ENCODE data around the gene THADA. TPM values are rescaled to one million over a fixed set of nuclear protein-coding genes. Genes with fewer than 3 reads are reported as not detected.
"Not testable (repeated sequence)": the region's sequence is repeated elsewhere in the genome, so short reads cannot be mapped to it uniquely, and the experiment has no call there.

THADA gene
- total RNA-seq, 1 donor from 2014 or later = 48.4 TPM

DNA sequence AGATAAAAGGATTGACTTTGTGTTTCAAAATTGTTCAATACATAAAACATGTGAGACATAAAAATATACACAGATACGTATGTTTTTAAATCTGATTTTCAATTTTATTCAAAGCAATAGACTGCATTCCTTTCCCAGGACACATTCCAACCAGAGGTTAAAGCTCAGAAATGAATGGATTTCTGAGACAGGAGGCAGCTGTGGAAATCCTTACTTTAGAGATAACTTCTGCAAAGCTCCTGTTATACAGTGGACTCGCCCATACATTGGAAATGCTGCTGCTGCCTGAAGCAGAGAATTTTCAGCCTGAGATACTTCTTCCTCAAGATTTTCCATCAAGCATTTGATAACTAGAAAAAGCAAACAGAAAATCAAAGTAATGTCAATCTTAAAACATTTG is 43.8 kb downstream of the THADA start:
- H3K4me3 Mint-ChIP-seq (ENCODE audit: low read depth) = no peak overlapping the region
- peaks cover 10% of the 10 kb centered on the region for H3K4me1 Mint-ChIP-seq (ENCODE audit: low read depth)
- DNase-seq (ENCODE audit: low spot score) = no peak
- H3K27ac Mint-ChIP-seq = no peak overlapping the region
- H3K36me3 Mint-ChIP-seq (ENCODE audit: low read depth) = peaks cover 82% of the 10 kb centered on the region
- no peaks in the 10 kb centered on the region for H3K9me3 Mint-ChIP-seq
- no peaks in the 10 kb centered on the region for H3K27me3 Mint-ChIP-seq (ENCODE audit: low read depth)
- intact Hi-C loops (cut with micrococcal nuclease) = no loop called here

- not testable (repeated sequence) for H3K9me3 Mint-ChIP-seq; H3K4me1 Mint-ChIP-seq (ENCODE audit: low read depth); H3K27ac Mint-ChIP-seq; H3K27me3 Mint-ChIP-seq (ENCODE audit: low read depth); H3K4me3 Mint-ChIP-seq (ENCODE audit: low read depth)
- intact Hi-C loops (cut with micrococcal nuclease) = loop anchor here (2.0 kb wide), 1 partner anchor 24 kb away; no protein-coding TSS in a partner anchor
- H3K36me3 Mint-ChIP-seq (ENCODE audit: low read depth) = peaks cover 69% of the 10 kb centered on the region
- DNase-seq (ENCODE audit: low spot score) = peak; percentile 26
Measured at GRCh38 chr2:43548381-43548780, 47.5 kb downstream of the THADA start.

DNA sequence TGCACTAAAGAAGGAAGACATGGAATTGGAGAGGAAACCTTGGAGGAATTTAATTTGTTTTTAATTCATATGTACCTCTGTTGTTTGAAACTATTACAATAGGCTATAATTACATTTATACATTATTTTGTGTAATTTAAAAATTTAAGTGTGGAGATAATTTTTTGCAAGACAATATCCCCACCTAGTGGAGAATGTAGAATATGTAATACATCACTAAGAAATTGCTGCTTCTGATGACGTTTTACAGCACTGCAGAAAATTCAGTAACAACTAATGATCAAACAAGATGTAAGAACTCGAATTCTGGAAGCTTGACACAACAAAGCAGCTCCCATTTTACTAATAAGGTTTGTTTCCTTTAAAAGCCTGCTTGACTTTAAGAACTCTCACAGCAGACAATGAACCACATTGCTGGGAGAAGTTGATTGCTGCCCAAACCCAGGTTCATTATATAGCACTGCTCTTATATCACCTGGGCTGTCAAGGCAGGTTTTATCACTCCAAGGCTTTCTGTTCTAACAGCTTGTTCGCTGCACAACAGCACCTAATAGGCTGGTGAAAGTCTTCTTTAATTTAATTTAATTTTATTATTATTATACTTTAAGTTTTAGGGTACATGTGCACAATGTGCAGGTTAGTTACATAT is 53.4 kb downstream of the THADA start:
- Mint-ChIP-seq H3K27ac (no peak overlapping the region), H3K27me3 (ENCODE audit: low read depth) (no peaks in the 10 kb centered on the region), H3K4me1 (ENCODE audit: low read depth) (peaks cover 19% of the 10 kb centered on the region), H3K36me3 (ENCODE audit: low read depth) (peaks cover 38% of the 10 kb centered on the region), H3K4me3 (ENCODE audit: low read depth) (no peak overlapping the region), H3K9me3 (no peaks in the 10 kb centered on the region)
- no peak for DNase-seq (ENCODE audit: low spot score)
- intact Hi-C loops (cut with micrococcal nuclease) = loop anchor here (1.0 to 5.0 kb wide), 5 partner anchors 35 to 715 kb away; partner anchors contain the start of gene ZFP36L2

DNA sequence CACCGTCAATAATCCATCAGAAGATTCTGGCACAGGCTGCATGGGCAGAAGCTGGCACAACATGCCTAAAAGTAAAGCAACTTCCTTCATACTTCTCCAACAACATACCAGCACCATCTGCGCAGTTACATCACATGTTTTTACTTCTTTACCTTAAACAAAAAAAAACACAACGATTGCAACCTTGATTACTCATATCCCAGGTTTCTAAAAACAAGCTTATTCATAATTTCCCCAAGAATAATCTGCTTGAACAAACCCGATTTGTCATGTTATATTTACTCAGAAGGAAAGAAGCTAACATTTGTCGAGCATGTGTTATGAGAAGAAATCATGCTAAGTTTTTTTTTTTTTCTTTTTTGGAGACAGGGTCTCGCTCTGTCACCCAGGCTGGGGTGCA is 54.7 kb downstream of the THADA start:
- Mint-ChIP-seq H3K4me3 (ENCODE audit: low read depth) (no peak overlapping the region), H3K27ac (no peak overlapping the region), H3K27me3 (ENCODE audit: low read depth) (no peaks in the 10 kb centered on the region), H3K4me1 (ENCODE audit: low read depth) (peaks cover 23% of the 10 kb centered on the region), H3K9me3 (no peaks in the 10 kb centered on the region), H3K36me3 (ENCODE audit: low read depth) (peaks cover 34% of the 10 kb centered on the region)
- DNase-seq (ENCODE audit: low spot score) = no peak
- intact Hi-C loops (cut with micrococcal nuclease) = loop anchor here (5.0 kb wide), 2 partner anchors 34 to 314 kb away; partner anchors contain the start of gene ZFP36L2

DNA sequence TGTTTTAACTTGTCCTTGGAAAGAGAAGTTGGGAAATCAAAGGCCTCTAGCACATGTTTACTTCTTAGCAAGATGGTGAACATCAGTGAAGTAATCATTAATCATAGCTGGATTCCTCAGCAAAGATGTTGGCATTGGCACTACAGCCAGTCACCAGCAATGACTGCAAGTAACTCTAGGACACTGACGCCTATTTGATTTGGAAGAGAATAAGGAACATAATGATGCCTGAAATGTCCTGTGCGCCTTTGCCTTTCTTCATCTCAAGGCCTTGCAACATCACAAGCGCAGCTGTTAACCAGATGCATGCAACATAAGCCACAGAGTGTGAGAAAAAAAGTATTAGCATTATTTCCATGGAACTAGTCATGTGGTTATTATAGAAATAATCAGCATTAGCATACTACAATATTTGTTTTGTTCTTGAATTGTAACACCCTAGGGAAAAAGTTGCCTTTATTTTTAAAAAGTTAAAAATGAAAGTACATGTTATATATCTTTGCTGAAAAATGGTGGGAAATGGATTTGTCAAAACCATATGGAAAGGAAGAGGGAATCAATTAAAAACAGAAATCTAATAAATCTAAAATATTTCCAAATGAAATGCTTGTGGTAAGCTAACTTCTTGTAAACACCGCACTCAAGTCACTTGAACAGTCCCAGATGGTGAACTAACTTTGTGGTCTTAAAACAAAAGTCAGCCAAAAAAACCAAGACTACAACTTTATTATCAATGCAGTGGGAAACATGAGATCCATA is 55.6 kb downstream of the THADA start:
- H3K27ac Mint-ChIP-seq = no peak overlapping the region
- no peaks in the 10 kb centered on the region for H3K9me3 Mint-ChIP-seq
- no peak overlapping the region for H3K4me3 Mint-ChIP-seq (ENCODE audit: low read depth)
- intact Hi-C loops (cut with micrococcal nuclease) = loop anchor here (5.0 kb wide), 2 partner anchors 33 to 313 kb away; partner anchors contain the start of gene ZFP36L2
- peaks cover 23% of the 10 kb centered on the region for H3K4me1 Mint-ChIP-seq (ENCODE audit: low read depth)
- H3K36me3 Mint-ChIP-seq (ENCODE audit: low read depth) = peaks cover 37% of the 10 kb centered on the region
- H3K27me3 Mint-ChIP-seq (ENCODE audit: low read depth) = no peaks in the 10 kb centered on the region
- DNase-seq (ENCODE audit: low spot score) = no peak

GRCh38 chr2:43539436-43539835 is 56.4 kb downstream of the THADA start:
- DNase-seq (ENCODE audit: low spot score) = no peak
- Mint-ChIP-seq H3K9me3 (no peaks in the 10 kb centered on the region), H3K4me1 (ENCODE audit: low read depth) (peaks cover 23% of the 10 kb centered on the region), H3K27ac (no peak overlapping the region), H3K36me3 (ENCODE audit: low read depth) (peaks cover 44% of the 10 kb centered on the region), H3K4me3 (ENCODE audit: low read depth) (no peak overlapping the region), H3K27me3 (ENCODE audit: low read depth) (no peaks in the 10 kb centered on the region)
- intact Hi-C loops (cut with micrococcal nuclease) = no loop called here

DNA sequence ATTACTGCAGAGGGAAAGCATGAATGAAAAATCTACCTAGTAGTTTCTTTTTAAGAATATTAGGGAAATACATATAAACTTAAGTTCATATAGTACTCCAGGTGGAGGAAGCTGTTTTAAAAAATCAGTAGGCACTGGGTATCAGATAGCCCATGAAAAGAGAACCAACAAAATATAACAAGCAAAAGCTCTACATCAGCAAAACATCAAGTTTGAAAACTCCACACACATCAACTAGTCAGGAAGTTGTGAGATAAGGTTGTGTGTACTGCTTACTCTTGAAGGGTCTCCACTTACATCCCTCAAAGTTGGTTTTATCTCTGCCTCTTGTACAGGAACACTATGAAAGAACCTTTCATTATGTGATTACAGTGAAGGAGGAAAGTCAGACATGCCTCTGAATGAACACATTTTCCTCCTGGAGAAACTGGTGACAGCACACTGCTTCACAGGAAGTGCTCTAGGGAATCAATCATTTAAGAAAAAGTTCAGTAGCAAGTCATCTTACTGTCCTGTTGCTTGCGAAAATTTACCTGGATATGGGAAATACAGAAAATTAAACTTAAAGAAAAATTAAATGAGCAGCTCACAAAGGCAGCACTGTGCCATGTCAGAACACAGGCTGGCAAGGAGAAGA is 57.7 kb downstream of the THADA start:
- no peaks in the 10 kb centered on the region for H3K27me3 Mint-ChIP-seq (ENCODE audit: low read depth)
- peaks cover 23% of the 10 kb centered on the region for H3K4me1 Mint-ChIP-seq (ENCODE audit: low read depth)
- H3K36me3 Mint-ChIP-seq (ENCODE audit: low read depth) = peaks cover 49% of the 10 kb centered on the region
- DNase-seq (ENCODE audit: low spot score) = no peak
- no peaks in the 10 kb centered on the region for H3K9me3 Mint-ChIP-seq
- H3K4me3 Mint-ChIP-seq (ENCODE audit: low read depth) = no peak overlapping the region
- intact Hi-C loops (cut with micrococcal nuclease) = no loop called here
- H3K27ac Mint-ChIP-seq = peak overlapping the region; percentile 43

- intact Hi-C loops (cut with micrococcal nuclease) = no loop called here
- Mint-ChIP-seq H3K27me3 (ENCODE audit: low read depth) (no peaks in the 10 kb centered on the region), H3K4me3 (ENCODE audit: low read depth) (no peak overlapping the region), H3K27ac (no peak overlapping the region), H3K9me3 (no peaks in the 10 kb centered on the region), H3K4me1 (ENCODE audit: low read depth) (peaks cover 23% of the 10 kb centered on the region), H3K36me3 (ENCODE audit: low read depth) (peaks cover 58% of the 10 kb centered on the region)
- DNase-seq (ENCODE audit: low spot score) = no peak
Measured at GRCh38 chr2:43537137-43537536, 58.7 kb downstream of the THADA start.

GRCh38 chr2:43534569-43534968 is 61.3 kb downstream of the THADA start:
- no peaks in the 10 kb centered on the region for H3K27me3 Mint-ChIP-seq (ENCODE audit: low read depth)
- H3K27ac Mint-ChIP-seq = no peak overlapping the region
- peaks cover 17% of the 10 kb centered on the region for H3K4me1 Mint-ChIP-seq (ENCODE audit: low read depth)
- no peak for DNase-seq (ENCODE audit: low spot score)
- H3K9me3 Mint-ChIP-seq = no peaks in the 10 kb centered on the region
- H3K36me3 Mint-ChIP-seq (ENCODE audit: low read depth) = peaks cover 52% of the 10 kb centered on the region
- intact Hi-C loops (cut with micrococcal nuclease) = no loop called here
- H3K4me3 Mint-ChIP-seq (ENCODE audit: low read depth) = no peak overlapping the region

DNA sequence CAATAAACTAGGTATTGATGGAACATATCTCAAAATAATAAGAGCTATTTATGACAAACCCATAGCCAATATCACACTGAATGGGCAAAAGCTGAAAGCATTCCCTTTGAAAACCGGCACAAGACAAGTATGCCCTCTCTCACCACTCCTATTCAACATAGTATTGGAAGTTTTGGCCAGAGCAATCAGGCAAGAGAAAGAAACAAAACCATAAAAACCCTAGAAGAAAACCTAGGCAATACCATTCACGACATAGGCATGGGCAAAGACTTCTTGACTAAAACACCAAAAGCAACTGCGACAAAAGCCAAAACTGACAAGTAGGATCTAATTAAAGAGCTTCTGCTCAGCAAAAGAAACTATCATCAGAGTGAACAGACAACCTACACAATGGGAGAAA is 63.3 kb downstream of the THADA start:
- peaks cover 45% of the 10 kb centered on the region for H3K36me3 Mint-ChIP-seq (ENCODE audit: low read depth)
- H3K27me3 Mint-ChIP-seq (ENCODE audit: low read depth); intact Hi-C loops (cut with micrococcal nuclease): not testable (repeated sequence)

GRCh38 chr2:43531251-43531650 is 64.6 kb downstream of the THADA start:
- H3K27ac Mint-ChIP-seq = no peak overlapping the region
- DNase-seq (ENCODE audit: low spot score) = no peak
- no peaks in the 10 kb centered on the region for H3K27me3 Mint-ChIP-seq (ENCODE audit: low read depth)
- H3K36me3 Mint-ChIP-seq (ENCODE audit: low read depth) = peaks cover 47% of the 10 kb centered on the region
- no peak overlapping the region for H3K4me3 Mint-ChIP-seq (ENCODE audit: low read depth)
- no peaks in the 10 kb centered on the region for H3K4me1 Mint-ChIP-seq (ENCODE audit: low read depth)
- H3K9me3 Mint-ChIP-seq = peaks cover 4% of the 10 kb centered on the region
- intact Hi-C loops (cut with micrococcal nuclease) = no loop called here

More for the DNA sequence above, 63.3 kb downstream of the THADA start:
- not testable (repeated sequence) for H3K4me1 Mint-ChIP-seq (ENCODE audit: low read depth); H3K9me3 Mint-ChIP-seq; H3K27ac Mint-ChIP-seq; DNase-seq (ENCODE audit: low spot score); H3K4me3 Mint-ChIP-seq (ENCODE audit: low read depth)

GRCh38 chr2:43526994-43527393 is 68.8 kb downstream of the THADA start:
- intact Hi-C loops (cut with micrococcal nuclease) = no loop called here
- no peak for DNase-seq (ENCODE audit: low spot score)
- peaks cover 7% of the 10 kb centered on the region for H3K4me1 Mint-ChIP-seq (ENCODE audit: low read depth)
- H3K27me3 Mint-ChIP-seq (ENCODE audit: low read depth) = no peaks in the 10 kb centered on the region
- no peak overlapping the region for H3K27ac Mint-ChIP-seq
- no peak overlapping the region for H3K4me3 Mint-ChIP-seq (ENCODE audit: low read depth)
- peaks cover 50% of the 10 kb centered on the region for H3K36me3 Mint-ChIP-seq (ENCODE audit: low read depth)
- H3K9me3 Mint-ChIP-seq = peaks cover 20% of the 10 kb centered on the region

- no peaks in the 10 kb centered on the region for H3K27me3 Mint-ChIP-seq (ENCODE audit: low read depth)
- no peak for DNase-seq (ENCODE audit: low spot score)
- H3K9me3 Mint-ChIP-seq = peaks cover 20% of the 10 kb centered on the region
- intact Hi-C loops (cut with micrococcal nuclease) = loop anchor here (2.0 kb wide), 1 partner anchor 23 kb away; no protein-coding TSS in a partner anchor
- H3K36me3 Mint-ChIP-seq (ENCODE audit: low read depth) = peaks cover 45% of the 10 kb centered on the region
- no peak overlapping the region for H3K4me3 Mint-ChIP-seq (ENCODE audit: low read depth)
- H3K27ac Mint-ChIP-seq = no peak overlapping the region
- peaks cover 7% of the 10 kb centered on the region for H3K4me1 Mint-ChIP-seq (ENCODE audit: low read depth)
Measured at GRCh38 chr2:43525506-43525905, 70.3 kb downstream of the THADA start.
